ACC112 (cell line): Measurements from ENCODE around the gene LGALS3BP.

Experiments used
- H2AFZ ChIP-seq: fragments of 200-600 bp; sonication (generic); one replicate; pipeline ENCODE4 v1.6.0; 2017; ENCODE audit warnings: antibody characterized with exemption, low read length; ENCODE audit not compliant: unreplicated experiment
- H3K27ac ChIP-seq: fragments of 200-600 bp; sonication (generic); 2 replicates; pipeline ENCODE4 v1.5.1; 2014; ENCODE audit warnings: low read depth, mild to moderate bottlenecking, antibody characterized with exemption, low read length, moderate library complexity
- H3K27me3 ChIP-seq: fragments of 200-600 bp; sonication (generic); 2 replicates; pipeline ENCODE4 v1.6.1; 2014; ENCODE audit warnings: mild to moderate bottlenecking, antibody characterized with exemption, low read length, moderate library complexity, mixed read lengths; ENCODE audit not compliant: insufficient read depth
- H3K36me3 ChIP-seq: fragments of 200-600 bp; sonication (generic); 2 replicates; pipeline ENCODE4 v1.6.1; 2016; ENCODE audit warnings: mild to moderate bottlenecking, antibody characterized with exemption, low read length, moderate library complexity, mixed read lengths; ENCODE audit not compliant: insufficient read depth
- H3K4me1 ChIP-seq: fragments of 200-600 bp; sonication (generic); one replicate; pipeline ENCODE4 v1.6.1; 2016; ENCODE audit warnings: low read length, mixed read lengths; ENCODE audit not compliant: insufficient read depth, unreplicated experiment, control insufficient read depth
- H3K4me3 ChIP-seq: fragments of 200-600 bp; sonication (generic); 2 replicates; pipeline ENCODE4 v1.5.1; 2014; ENCODE audit warnings: mild to moderate bottlenecking, low read depth, low read length
- H3K79me2 ChIP-seq: fragments of 200-600 bp; sonication (generic); one replicate; pipeline ENCODE4 v1.6.0; 2016; ENCODE audit warnings: low read length; ENCODE audit not compliant: control insufficient read depth, unreplicated experiment, insufficient read depth

LGALS3BP gene

DNA sequence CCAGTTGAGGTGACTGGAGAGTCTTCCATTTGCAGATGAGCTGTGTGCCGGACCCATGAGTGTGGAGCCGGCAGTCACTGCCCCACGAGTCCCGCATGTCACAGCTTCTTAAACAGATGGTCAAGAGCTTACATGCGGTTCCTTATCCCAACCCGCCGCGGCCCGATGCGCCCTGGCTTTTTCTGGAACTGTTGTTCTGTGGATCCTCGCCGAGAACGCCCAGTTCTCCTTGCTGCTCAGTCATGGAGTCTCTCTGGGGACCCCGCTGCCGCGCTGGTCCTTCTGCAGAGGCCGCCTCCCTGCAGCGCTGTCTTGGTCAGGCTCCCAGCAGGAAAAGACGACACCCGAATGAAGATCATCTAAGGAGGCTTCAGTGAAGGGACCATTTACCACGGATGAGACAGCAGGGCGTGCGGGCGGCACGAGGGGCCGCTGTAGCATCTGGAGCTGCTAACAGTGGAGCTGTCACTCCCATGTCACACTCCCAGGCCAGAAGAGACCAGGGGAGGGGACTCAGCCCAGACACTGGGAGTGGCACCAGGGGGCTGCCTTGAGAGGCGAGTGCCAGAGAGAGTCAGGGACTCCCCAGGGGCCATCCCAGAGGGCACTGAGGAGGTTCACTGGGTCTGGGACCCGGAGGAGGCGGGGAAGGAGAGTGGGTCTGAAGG, 10.8 kb upstream of the LGALS3BP start:
- Histone ChIP-seq H3K4me3 (no peak overlapping the region), H3K36me3 (peaks cover 19% of the 10 kb centered on the region; the same call in 1 of the 2 replicates), H3K27me3 (no peaks in the 10 kb centered on the region)

DNA sequence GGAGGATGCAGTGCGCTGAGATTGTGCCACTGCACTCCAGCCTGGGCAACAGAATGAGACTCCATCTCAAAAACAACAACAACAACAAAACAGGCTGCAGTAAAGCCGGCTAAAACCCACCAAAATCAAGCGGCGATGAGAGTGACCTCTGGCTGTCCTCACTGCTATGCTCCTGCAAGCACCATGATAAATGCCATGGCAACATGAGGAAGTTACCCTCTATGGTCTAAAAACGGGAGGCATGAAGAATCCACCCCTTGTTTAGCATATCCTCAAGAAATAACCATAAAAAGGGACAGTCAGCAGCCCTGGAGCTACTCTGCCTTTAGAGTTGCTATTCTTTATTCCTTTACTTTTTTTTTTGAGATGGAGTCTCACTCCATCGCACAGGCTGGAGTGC, 8.4 kb upstream of the LGALS3BP start:
- H3K4me1 ChIP-seq: peaks cover 15% of the 10 kb centered on the region
- no peaks in the 10 kb centered on the region for H3K27me3 ChIP-seq
- no peak overlapping the region for H2AFZ ChIP-seq
- no peak overlapping the region for H3K4me3 ChIP-seq
- H3K36me3 ChIP-seq: peaks cover 15% of the 10 kb centered on the region; the same call in 1 of the 2 replicates
- H3K27ac ChIP-seq: no peak overlapping the region
- H3K79me2 ChIP-seq: peaks cover 7% of the 10 kb centered on the region

More for the DNA sequence above, 10.8 kb upstream of the LGALS3BP start:
- Histone ChIP-seq H3K79me2 (peaks cover 7% of the 10 kb centered on the region), H3K27ac (no peak overlapping the region), H2AFZ (no peak overlapping the region), H3K4me1 (peaks cover 15% of the 10 kb centered on the region)

DNA sequence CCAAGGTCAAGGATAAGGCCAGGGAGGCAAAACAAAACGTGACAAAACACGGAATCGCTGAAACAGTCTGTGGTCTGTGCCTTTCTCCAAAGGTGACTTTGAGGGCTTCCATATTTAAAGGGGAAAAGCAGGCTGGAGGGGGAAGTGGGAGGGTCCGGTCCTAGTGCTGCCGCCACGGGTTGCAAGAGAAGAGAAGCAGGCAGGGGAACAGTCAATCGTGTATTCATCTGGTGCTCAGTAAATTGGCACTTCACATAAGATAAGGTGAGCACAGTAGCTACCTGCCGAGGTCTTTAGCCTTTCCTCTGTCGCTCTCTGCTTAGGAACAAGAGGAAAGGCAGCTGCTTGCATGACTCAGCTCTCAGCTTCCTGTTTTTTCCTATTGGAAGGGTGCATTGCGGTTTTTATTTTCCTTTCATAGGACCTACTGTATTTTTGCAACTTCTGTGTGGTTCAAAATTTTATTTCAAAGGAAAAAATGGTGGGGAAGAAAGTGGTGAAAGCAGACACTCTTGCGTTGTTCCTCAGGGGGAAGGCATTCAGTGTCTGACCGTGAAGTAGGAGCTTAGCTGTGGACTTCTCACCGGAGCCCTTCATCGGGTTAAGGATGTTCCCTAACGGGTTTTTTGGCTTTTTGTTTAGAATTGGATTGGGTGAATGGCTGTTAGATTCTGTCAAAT, 7.1 kb upstream of the LGALS3BP start:
- H3K4me3 ChIP-seq: peak overlapping the region; percentile 68
- peak overlapping the region; percentile 64 for H2AFZ ChIP-seq
- H3K27me3 ChIP-seq: no peaks in the 10 kb centered on the region
- H3K79me2 ChIP-seq: no peaks in the 10 kb centered on the region
- H3K4me1 ChIP-seq: peaks cover 15% of the 10 kb centered on the region
- H3K27ac ChIP-seq: peak overlapping the region; percentile 72
- peaks cover 8% of the 10 kb centered on the region; the same call in 1 of the 2 replicates for H3K36me3 ChIP-seq

DNA sequence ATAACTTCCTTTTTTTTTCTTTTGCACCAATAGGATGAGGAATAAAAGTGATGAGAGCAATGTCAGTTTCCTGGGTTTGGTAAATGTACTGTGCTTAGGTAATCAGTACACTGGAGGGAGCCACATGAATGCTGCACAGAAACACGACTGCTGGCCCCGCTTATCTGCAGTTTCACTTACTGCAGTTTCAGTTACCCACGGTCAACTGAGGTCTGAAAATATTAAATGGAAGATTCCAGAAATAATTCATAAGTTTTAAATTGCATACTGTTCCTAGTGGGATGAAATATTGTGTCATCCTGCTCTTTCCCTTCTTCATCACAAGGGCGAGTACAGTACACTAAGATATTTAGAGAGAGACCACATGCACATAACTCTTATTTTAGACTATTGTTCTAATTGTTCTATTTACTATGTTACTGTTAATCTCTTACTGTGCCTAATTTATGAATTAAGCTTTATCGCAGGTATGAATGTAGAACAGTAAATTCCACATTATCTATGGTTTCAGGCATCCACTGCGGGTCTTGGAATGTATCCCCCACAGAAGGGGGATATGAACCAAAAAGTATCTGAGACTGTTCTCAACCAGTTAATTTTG, 6.4 kb upstream of the LGALS3BP start:
- Histone ChIP-seq H3K27ac (peak overlapping the region; percentile 72), H3K4me3 (peak overlapping the region; percentile 68), H2AFZ (peak overlapping the region; percentile 64), H3K79me2 (no peaks in the 10 kb centered on the region), H3K4me1 (peaks cover 15% of the 10 kb centered on the region), H3K36me3 (peaks cover 8% of the 10 kb centered on the region; the same call in 1 of the 2 replicates), H3K27me3 (no peaks in the 10 kb centered on the region)

DNA sequence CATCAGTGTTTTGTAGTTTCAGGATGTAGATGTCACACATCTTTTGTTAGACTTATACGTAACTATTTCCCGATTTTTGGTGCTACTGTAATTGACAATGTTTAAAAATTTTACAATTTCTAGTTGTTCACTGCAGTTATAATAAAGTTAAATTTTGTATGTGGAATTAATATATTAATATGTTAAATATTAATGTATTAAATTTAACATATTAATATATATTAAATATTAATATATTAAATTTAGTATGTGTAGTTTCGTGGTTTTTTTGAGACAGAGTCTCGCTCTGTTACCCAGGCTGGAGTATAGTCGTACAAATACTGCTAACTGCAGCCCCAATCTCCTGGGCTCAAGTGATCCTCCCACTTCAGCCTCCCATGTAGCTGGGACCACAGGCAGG, 5.7 kb upstream of the LGALS3BP start:
- H3K27ac ChIP-seq: peak overlapping the region; percentile 72; the same call in 1 of the 2 replicates
- peaks cover 4% of the 10 kb centered on the region; the same call in 1 of the 2 replicates for H3K36me3 ChIP-seq
- no peak overlapping the region for H3K4me3 ChIP-seq
- peaks cover 18% of the 10 kb centered on the region for H3K4me1 ChIP-seq
- H3K27me3 ChIP-seq: no peaks in the 10 kb centered on the region
- no peak overlapping the region for H2AFZ ChIP-seq
- H3K79me2 ChIP-seq: no peaks in the 10 kb centered on the region

DNA sequence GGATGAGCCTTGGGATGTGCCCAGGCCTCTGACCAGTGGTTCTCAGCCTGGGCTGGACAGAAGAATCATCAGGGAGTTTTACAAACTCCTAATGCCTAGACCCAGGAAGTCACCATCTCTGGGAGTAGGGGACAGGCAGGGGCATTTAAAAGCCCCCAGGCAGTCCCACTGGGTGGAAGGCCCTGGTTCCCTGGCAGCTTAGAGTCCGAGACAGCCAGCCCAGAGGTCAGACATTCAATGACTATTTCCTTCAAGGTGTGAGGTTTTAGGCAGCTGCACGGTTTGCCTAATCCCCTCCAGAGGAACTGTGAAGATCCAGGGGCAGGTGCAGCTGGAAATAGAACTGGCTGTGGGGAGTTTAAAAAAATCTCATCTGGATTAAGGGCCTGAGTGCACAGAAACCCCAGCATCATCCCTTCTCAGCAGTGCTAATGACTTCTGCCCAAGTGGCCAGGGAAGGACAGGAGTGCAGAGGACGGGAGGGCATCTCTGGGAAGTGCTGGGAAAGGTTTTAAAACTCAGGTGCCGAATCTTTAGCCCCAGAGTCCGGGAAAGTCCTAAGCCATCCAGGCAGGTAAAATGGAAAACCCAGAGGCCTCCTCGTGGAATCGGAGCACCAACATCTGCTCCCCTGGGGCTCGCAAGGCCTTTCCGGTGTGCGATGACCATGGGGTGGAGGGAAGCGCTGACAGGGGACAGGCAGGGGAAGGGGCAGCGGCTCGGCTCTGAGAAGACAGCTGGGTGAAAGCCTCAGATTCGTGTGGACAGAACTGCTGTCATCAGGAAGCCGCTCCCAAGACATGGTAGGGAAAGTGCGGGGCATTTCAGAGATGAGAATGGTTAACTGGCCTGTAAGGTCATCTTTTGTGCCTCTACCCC, 1.5 kb upstream of the LGALS3BP start:
- Histone ChIP-seq H3K36me3 (no peaks in the 10 kb centered on the region), H2AFZ (no peak overlapping the region), H3K4me3 (no peak overlapping the region), H3K4me1 (peaks cover 38% of the 10 kb centered on the region), H3K27ac (no peak overlapping the region), H3K79me2 (peaks cover 35% of the 10 kb centered on the region), H3K27me3 (no peaks in the 10 kb centered on the region)

DNA sequence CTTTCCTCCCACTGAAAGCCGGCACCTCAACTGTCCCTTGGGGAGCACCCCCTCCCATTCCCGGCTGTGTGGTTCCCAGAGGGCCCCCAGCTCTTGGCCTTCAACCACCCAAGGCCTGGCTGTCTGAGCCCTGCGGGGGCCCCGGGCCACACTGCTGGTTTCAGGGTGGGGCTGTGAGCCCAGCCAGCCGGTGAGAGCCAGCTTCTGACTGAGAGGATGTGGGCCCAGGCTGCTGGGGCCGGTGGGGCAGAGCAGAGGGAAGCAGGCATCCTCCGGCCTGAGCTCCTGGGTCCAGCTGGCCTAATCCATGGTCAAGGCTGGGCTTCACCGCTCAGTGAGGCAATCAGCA, 875 bp upstream of the LGALS3BP start:
- no peak overlapping the region for H2AFZ ChIP-seq
- H3K27me3 ChIP-seq: no peaks in the 10 kb centered on the region
- peaks cover 3% of the 10 kb centered on the region; the same call in 1 of the 2 replicates for H3K36me3 ChIP-seq
- peaks cover 38% of the 10 kb centered on the region for H3K4me1 ChIP-seq
- no peak overlapping the region for H3K27ac ChIP-seq
- no peak overlapping the region for H3K4me3 ChIP-seq
- H3K79me2 ChIP-seq: peaks cover 40% of the 10 kb centered on the region

DNA sequence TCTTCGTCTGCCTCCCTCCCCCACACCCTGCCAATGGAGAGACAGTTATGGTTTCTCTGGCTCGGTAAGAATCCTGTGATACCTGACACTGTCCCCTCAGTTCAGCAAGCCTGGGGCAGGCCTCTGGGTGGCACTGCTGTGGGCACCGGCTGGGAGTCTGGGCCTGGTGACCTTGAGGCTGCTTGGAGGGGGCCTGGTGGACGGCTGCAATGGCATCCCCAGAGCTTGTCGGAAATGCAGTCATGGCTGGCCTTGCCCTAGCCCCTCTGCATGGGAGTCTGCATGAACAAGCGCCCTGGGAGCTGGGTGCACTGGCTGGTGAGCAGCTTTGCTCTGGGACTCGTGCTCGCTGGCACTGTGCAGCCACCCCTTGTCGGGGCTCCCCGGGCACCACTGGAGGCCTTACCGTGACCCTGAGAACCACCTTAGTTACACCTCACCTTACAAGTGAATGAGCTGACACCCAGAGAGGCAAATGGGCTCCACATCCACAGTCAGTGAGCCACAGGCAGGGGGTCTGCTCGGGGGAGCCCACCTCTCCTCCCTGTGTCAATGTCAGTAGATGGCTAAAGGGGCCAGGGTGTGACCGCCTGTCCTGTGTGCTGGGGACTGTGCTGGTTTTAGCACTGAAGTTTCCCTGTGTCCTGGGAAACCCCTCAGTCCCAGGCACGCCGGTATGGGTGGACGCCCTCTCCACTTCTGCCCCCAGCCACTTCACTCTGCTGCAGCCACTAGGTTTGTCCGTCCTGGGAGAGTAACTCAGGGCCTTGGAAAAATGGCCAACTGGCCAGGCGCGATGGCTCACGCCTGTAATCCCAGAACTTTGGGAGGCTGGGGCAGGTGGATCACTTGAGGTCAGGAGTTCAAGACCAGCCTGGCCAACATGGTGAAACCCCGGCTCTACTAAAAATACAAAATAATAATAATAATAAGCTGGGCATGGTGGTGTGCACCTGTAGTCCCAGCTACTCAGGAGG, 1.4 kb downstream of the LGALS3BP start:
- Histone ChIP-seq H3K4me3 (peak overlapping the region; percentile 92), H3K36me3 (peaks cover 9% of the 10 kb centered on the region; the same call in 1 of the 2 replicates), H3K4me1 (peaks cover 43% of the 10 kb centered on the region), H3K27ac (no peak overlapping the region), H3K27me3 (no peaks in the 10 kb centered on the region), H2AFZ (no peak overlapping the region), H3K79me2 (peaks cover 46% of the 10 kb centered on the region)

DNA sequence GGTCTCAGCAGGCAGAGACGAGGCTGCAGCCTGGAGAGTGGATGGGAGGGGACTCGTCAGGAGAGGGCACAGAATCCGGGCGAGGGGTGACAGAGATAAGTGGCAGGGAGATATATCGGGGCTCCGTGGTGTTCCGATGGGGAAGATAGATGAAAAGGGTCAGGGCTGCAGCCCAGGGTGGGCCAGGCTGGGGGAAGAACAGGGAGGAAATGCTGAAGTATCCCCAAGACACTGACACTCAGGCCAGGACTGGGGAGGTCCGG, 2.1 kb downstream of the LGALS3BP start:
- H3K27me3 ChIP-seq: no peaks in the 10 kb centered on the region
- peaks cover 43% of the 10 kb centered on the region for H3K4me1 ChIP-seq
- H3K36me3 ChIP-seq: peaks cover 9% of the 10 kb centered on the region; the same call in 1 of the 2 replicates
- H3K4me3 ChIP-seq: peak overlapping the region; percentile 92
- no peak overlapping the region for H3K27ac ChIP-seq
- H3K79me2 ChIP-seq: peaks cover 46% of the 10 kb centered on the region
- H2AFZ ChIP-seq: no peak overlapping the region
